Kidney capillary endothelial cell (primary cell): Measurements from ENCODE around the gene EPHB1.

Experiments used
- DNase-seq: peaks from one replicate; pipeline ENCODE4 v3.0.0-alpha.2; 2018; ENCODE audit warnings: low spot score

The EPHB1 gene

GRCh38 chr3:134911586-134912548 is 116.8 kb downstream of the EPHB1 start:
- no peak for DNase-seq

- DNase-seq = no peak
Observed at GRCh38 chr3:134916276-134916961, 121.4 kb downstream of the EPHB1 start.

DNA sequence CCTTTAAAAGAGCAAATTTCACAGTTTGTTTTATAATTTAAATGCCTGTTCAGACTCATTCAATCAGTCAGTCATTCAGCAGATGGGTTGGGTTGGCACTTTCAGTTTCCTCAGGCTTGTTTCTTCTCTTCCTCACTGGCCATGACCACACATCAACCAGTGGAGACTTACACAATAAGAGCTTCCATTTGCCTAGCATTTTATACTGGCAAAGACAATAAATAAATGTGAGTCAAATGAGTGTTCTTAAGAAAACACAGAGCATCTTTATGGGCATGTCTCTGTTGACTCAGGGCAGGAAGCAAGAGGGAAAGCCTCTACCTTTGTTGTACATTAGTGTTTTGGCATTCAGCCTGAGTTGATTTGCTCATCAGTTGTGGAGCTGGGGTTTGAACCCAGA is 122.6 kb downstream of the EPHB1 start:
- DNase-seq = no peak

DNA sequence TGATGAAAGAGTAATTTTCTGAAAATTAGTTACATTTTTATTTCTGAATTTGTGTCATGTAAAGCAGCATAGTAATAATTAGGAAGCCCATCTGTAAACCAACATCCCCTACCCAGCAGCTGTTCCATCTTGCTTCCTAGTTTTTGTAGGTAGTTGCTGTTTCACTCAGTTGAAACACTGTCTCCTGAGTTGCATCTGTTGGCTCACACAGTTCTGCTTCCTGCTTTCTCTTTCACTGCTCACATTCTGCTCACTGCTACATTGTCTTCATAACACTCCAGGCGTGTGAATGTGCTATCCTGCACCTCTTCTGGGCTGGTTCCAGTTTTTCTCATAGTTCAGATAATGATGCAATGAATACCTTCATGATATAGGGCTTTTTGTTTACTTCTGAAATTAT is 123.4 kb downstream of the EPHB1 start:
- DNase-seq = no peak

GRCh38 chr3:134922101-134922500 is 127.0 kb downstream of the EPHB1 start:
- no peak for DNase-seq

- DNase-seq = no peak
Observed at GRCh38 chr3:134922866-134923265, 127.8 kb downstream of the EPHB1 start.

GRCh38 chr3:134923286-134923685 is 128.2 kb downstream of the EPHB1 start:
- DNase-seq = no peak

GRCh38 chr3:134927599-134927998 is 132.5 kb downstream of the EPHB1 start:
- DNase-seq = no peak

DNA sequence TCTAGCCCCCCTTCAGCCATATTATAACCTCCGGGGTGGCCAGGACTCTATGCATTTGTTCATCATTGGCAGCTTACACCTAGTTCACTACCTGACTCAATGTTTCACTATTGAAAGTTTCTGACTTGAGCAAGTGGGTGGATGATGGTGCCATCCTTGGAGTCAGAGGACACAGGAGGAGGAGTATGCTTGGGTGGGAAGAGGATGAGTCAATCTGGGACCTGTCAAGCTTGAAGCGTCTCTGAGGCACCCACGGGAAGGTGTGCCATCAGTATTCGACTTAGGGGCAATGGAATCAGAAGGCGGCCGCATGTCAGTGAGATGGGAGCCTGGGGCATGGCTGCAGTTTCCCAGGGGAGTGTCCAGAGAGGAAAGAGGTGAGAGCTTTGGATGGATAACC is 133.3 kb downstream of the EPHB1 start:
- no peak for DNase-seq

DNA sequence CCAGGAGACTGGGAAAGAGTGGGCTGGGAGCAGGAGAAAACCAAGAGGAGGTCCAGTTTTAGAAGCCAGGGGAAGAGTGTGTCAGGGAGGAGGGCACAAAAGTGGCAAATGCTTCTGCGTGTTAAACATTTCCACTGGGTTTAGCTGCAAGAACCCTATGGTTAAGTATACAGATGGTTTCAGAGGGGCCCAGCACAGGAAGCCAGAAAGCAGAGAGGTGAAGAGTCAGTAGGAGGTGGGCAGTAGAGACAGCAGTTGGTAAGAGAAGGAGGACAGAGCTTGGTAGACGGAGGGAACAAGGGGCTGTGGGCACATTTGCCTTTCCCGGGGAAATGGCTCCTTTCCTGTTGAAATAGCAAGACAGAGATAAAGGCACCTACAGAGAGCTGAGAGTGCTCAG is 133.8 kb downstream of the EPHB1 start:
- no peak for DNase-seq

GRCh38 chr3:134929976-134930375 is 134.9 kb downstream of the EPHB1 start:
- DNase-seq = no peak

GRCh38 chr3:134931045-134931785 is 136.2 kb downstream of the EPHB1 start:
- no peak for DNase-seq

DNA sequence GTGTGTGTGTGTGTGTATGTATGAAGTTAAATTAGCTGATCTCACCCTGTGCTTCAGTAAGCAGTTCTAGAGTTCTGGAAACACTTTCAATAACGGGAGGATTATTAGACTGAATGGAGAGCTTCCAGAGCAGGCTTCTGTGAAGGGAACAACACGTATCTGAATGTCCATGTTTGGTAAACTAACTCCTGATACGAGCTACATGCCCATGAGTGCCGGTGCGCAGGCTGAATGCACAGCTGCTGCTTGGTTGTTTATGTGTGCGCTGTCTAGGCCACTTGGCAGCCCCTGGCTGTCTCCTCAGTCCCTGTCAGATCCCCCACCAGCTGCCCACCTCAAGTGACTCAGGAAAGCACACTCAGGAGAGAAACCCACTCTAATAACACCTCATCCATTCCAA is 137.0 kb downstream of the EPHB1 start:
- DNase-seq = no peak

DNA sequence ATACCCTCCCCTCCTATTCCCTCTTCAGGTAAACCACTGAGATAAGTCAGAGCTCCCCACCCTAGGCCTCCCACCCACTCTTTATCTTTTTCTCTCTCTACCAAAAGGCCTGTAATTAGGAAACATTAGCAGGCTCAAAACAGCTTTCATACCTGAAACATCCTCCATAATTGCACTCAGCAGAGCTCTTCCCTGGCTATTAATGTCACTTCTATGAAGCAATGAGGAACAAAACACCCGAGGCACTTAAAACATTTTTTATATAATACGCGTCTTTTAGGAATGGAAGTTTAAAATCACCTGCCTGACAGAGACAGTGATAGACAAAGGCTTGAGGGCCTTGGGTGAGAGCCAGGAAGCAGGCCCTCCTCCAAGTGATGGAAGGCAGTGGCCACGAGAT is 138.9 kb downstream of the EPHB1 start:
- no peak for DNase-seq

DNA sequence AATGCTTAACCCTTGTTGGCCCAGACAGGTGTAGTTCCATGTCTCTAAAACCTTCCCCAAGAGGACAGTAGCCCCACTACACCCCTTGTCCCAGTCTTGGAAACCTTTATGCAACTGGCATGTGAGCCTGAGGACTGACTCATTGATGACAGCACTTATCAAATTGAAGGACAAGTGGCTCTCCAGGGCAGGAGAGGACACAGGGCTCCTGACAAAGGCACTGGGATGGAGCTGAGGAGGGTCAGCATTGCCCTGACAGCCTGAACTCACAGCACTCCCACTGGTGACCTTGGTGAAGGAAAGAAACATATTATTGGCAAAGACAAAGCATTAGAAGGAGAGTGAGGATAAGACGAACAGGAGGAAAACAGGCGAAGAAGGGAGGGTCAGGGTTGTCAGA is 139.9 kb downstream of the EPHB1 start:
- DNase-seq = no peak

- no peak for DNase-seq
Observed at GRCh38 chr3:134937256-134938028, 142.4 kb downstream of the EPHB1 start.

DNA sequence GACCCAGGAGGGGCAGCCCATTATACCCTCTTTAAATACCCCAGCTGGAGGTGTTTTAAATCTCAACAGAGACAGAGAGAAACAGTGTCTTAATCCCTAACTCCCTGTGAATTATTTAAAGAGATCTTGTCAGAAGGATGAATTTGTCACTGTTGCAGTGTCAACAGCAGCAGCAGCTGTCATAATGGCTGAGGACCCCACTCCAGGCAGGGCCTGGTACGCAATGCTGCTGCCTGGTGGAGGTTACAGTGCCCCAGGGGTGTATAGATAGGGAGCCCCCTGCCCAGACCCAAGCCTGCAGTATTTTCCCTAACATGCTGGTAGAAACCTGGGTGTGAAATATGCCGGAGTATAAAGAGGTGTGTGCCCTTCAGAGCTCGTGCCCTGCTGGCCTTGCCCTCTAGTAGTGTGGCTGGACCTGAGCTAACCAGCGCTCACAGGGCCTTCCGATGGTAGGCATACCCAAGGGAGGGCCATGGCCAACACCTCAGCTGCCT is 143.0 kb downstream of the EPHB1 start:
- no peak for DNase-seq

DNA sequence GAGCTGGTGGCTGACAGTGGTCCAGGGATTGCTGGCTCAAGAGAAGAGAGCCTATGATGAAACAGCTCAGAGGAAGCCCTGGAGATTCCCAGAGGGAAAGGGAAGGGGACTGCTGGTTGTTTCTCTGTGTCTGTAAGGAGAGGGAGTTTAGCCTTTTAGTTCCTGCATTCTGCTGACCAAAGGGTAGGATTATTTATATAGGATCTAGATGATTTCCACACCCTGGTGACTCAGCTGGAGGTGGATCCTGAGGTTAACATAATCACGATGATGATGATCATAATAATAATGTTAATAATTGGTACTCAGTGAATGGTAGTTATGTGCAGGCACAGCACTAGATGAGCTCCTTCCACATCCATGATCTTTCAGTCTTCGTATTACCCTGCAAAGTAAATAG is 144.9 kb downstream of the EPHB1 start:
- no peak for DNase-seq

DNA sequence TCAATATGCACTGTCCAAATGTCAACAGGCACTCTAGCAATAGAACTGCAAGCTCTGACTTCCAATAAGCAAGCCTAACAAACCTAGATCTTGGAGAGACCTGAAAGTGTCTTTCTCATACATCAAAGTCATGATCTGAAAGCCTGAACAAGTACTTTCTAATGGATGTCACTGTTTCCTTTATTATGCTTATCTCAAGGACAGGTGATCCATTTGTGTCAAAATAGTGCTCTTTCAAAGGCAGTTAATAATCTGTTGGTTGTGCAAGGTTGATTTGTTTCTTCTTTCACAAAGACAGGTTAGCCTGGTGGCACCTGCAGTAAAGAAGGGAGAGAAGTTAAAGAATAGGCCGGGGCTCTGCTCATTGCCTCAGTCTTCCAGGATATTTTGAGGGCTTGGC is 146.8 kb downstream of the EPHB1 start:
- no peak for DNase-seq

DNA sequence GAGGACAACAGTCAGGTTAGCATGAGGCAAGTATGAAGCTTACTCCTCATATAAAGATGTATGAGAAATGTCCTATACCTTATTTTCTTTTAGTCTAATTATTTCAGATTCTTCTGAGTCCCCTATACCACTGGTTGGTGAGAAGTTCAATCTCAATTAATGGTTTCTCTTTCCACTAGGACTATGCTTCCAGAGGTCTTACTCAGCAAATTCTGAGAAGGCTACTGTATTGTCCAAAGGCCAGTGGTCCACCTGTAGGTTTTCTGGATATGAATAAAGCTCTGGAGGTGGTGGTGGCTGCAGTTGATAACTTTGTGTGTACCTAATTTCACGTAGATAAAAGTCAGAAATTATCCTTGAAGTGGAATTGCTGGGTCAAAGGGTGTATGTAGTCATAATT is 149.4 kb downstream of the EPHB1 start:
- DNase-seq = no peak

DNA sequence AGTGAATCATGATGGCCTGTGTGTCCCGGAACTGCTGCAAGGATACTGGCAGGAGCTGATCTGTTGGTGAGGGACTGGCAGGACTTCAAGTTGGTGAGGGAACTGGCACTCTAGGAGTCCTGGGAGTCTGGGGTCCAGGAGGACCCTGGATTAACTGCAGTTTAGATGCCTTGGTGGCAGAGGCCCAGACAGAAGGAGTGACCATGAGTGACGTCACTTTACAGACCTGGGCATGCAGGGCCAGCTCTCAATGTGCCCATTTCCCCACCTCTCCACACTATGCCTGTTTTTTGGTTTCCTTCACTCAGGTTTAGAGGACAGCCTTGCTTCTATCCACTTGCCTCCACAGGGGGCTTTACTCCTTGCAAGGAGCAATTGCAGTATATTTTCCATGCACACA is 154.1 kb downstream of the EPHB1 start:
- no peak for DNase-seq

DNA sequence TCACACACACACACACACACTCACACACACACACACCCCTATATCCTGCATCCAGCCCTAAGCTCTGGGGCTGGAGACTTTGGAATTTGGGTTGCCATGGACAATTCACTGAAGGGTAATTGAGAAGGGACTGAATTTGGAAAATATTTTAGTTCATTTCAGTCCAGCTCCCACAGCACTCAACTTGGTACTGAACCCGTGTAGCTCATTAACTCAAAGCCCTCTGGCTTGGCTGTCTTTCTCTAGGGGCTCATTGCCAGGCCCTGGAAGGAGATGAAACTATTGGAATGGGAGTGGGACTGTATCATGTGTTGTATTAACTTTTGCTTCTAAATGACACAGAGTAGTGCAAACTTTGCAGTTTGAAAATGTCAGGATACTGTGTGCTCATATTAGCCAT is 157.3 kb downstream of the EPHB1 start:
- DNase-seq = no peak
